Endothelial cell of umbilical vein (primary cell): ENCODE results near the gene USF2. TPM values are rescaled to one million over a fixed set of nuclear protein-coding genes. Genes with fewer than 3 reads are reported as not detected.

ENCODE experiments used
- BruUV-seq: library from RNA; stranded (reverse); fragments of 400-500 nt; replicated peaks from 2 replicates; lab custom pipeline; 2021; lab: Mats Ljungman, UMichigan
- CTCF ChIA-PET: fragments of 300-600, 350-600 bp; sonication (Branson Sonifier 250); formaldehyde crosslinking; loops from one replicate; lab custom pipeline; 2021; ENCODE audit warnings: antibody characterized with exemption, inconsistent platforms; lab: Charles Lee
- POLR2A ChIA-PET: fragments of 300-600, 350-600 bp; sonication (Branson Sonifier 250); formaldehyde crosslinking; loops from one replicate; lab custom pipeline; 2021; ENCODE audit warnings: antibody characterized with exemption, inconsistent platforms; lab: Charles Lee
- DNase-seq: peaks from one replicate; pipeline ENCODE4 v3.0.0-alpha.2; 2011; ENCODE audit warnings: low read depth, low spot score
- FAIRE-seq: peaks from 2 replicates; lab custom pipeline; 2011; peaks lifted over from hg19 to GRCh38; lab: Jason Lieb, UNC
- H2AFZ ChIP-seq: 2 replicates; pipeline ENCODE4 v1.6.0; 2012; ENCODE audit warnings: low read depth, low read length, control low read depth, inconsistent platforms
- H3K27ac ChIP-seq: 2 replicates; pipeline ENCODE4 v1.5.1; 2011; ENCODE audit warnings: low read depth, mild to moderate bottlenecking, control low read depth, low read length, moderate library complexity; ENCODE audit not compliant: insufficient read depth
- H3K27me3 ChIP-seq, 2 experiments: 2 replicates each; pipeline versions ENCODE4 v1.6.0 to v1.6.1; 2011; ENCODE audit warnings: low read length in 2 of 2, mixed read lengths in 1 of 2; ENCODE audit not compliant: control insufficient read depth in 2 of 2, insufficient read depth in 2 of 2
- H3K36me3 ChIP-seq, 2 experiments: 2 replicates in 1 of 2; 3 replicates in 1 of 2; pipeline ENCODE4 v1.5.1; 2011; ENCODE audit warnings: low read length in 2 of 2, mild to moderate bottlenecking in 1 of 2, moderate library complexity in 1 of 2; ENCODE audit not compliant: control insufficient read depth in 2 of 2, insufficient read depth in 2 of 2; ENCODE audit errors: extremely low read depth in 1 of 2
- H3K4me1 ChIP-seq: 3 replicates; pipeline ENCODE4 v1.5.1; 2011; ENCODE audit warnings: mild to moderate bottlenecking, low read length; ENCODE audit not compliant: control insufficient read depth, insufficient read depth; ENCODE audit errors: extremely low read depth
- H3K4me2 ChIP-seq: 2 replicates; pipeline ENCODE4 v1.6.1; 2011; ENCODE audit warnings: low read length, control low read depth, mixed read lengths; ENCODE audit not compliant: insufficient read depth
- H3K4me3 ChIP-seq, 3 experiments: fragments of 200-600 bp in 1 of 3; sonication (generic), shearing (Covaris generic) in 1 of 3; replicated peaks in 1 of 3; 2 replicates each; pipeline ENCODE4 v1.5.1; 2011 to 2016; ENCODE audit warnings: control low read depth in 3 of 3, low read length in 3 of 3, mild to moderate bottlenecking in 2 of 3, inconsistent platforms in 1 of 3, low read depth in 1 of 3, moderate library complexity in 1 of 3; ENCODE audit not compliant: insufficient read depth in 1 of 3
- H3K79me2 ChIP-seq: 2 replicates; pipeline ENCODE4 v1.6.0; 2012; ENCODE audit warnings: low read length, inconsistent platforms; ENCODE audit not compliant: control insufficient read depth, insufficient read depth
- H3K9ac ChIP-seq: replicated peaks from 2 replicates; pipeline ENCODE3; 2011; ENCODE audit warnings: low read length, control low read depth; ENCODE audit not compliant: insufficient read depth; ENCODE audit errors: extremely low read depth
- H3K9me1 ChIP-seq: replicated peaks from 3 replicates; pipeline ENCODE4 v1.6.0; 2011; ENCODE audit warnings: mild to moderate bottlenecking, low read length; ENCODE audit not compliant: control insufficient read depth, insufficient read depth; ENCODE audit errors: extremely low read depth
- H3K9me3 ChIP-seq: replicated peaks from 2 replicates; pipeline ENCODE4 v1.5.1; 2012; ENCODE audit warnings: low read length, inconsistent platforms; ENCODE audit not compliant: control insufficient read depth, insufficient read depth
- H4K20me1 ChIP-seq: replicated peaks from 2 replicates; pipeline ENCODE3; 2011; ENCODE audit warnings: mild to moderate bottlenecking, low read length; ENCODE audit not compliant: control insufficient read depth, insufficient read depth; ENCODE audit errors: extremely low read depth
- EZH2 ChIP-seq: IDR thresholded peaks from 2 replicates; pipeline ENCODE4 v1.6.1; 2012; ENCODE audit warnings: borderline replicate concordance, low read depth, mild to moderate bottlenecking, moderate library complexity, low read length, inconsistent platforms; ENCODE audit not compliant: severe bottlenecking
- FOS ChIP-seq: IDR thresholded peaks from 2 replicates; pipeline ENCODE4 v1.6.1; 2011; ENCODE audit warnings: mild to moderate bottlenecking, low read length, moderate library complexity, borderline replicate concordance; ENCODE audit not compliant: insufficient read depth
- GATA2 ChIP-seq: IDR thresholded peaks from 2 replicates; pipeline ENCODE4 v1.7.0; 2011; ENCODE audit warnings: low read depth, mild to moderate bottlenecking, moderate library complexity, mixed read lengths, low read length; ENCODE audit not compliant: insufficient read length, insufficient read depth
- MAX ChIP-seq: IDR thresholded peaks from 2 replicates; pipeline ENCODE4 v1.6.1; 2011; ENCODE audit not compliant: insufficient read depth, insufficient read length
- MYC ChIP-seq: IDR thresholded peaks from one replicate; pipeline ENCODE4 v1.6.1; 2011; ENCODE audit warnings: mild to moderate bottlenecking, low read depth, low read length
- POLR2A ChIP-seq: IDR thresholded peaks from 2 replicates; pipeline ENCODE4 v1.6.1; 2012; ENCODE audit warnings: low read depth, mild to moderate bottlenecking, control low read depth, low read length
- POLR2AphosphoS5 ChIP-seq: IDR thresholded peaks from 2 replicates; pipeline ENCODE4 v1.6.1; 2012; ENCODE audit warnings: low read depth, mild to moderate bottlenecking, control low read depth, low read length, moderate library complexity; ENCODE audit not compliant: insufficient read depth
- dilution Hi-C: fragments of 300-500 bp; cut with MboI; formaldehyde crosslinking; loops from one replicate; pipeline ENCODE4 v1.15.0; 2019; ENCODE audit warnings: low sequenced_read_pairs; ENCODE audit not compliant: extremely low pct_ligation_motif_present
- intact Hi-C: fragments of 100-400 bp; cut with micrococcal nuclease; formaldehyde crosslinking; loops from one replicate; pipeline ENCODE4 v1.10.0; 2022
- polyA plus RNA-seq, 4 experiments: library from polyadenylated mRNA; depleted of rRNA in 3 of 4; stranded (reverse) in 3 of 4; unstranded in 1 of 4; fragments of >200 nt; gene quantifications; 2 replicates each; pipeline versions ENCODE4 v1.2.1 to v1.2.3, GENCODE V29; 2011 to 2012; ENCODE audit warnings: missing spikeins in 1 of 4
- total RNA-seq: library from RNA; stranded (reverse); gene quantifications from 2 replicates; pipeline ENCODE4 v1.2.3, GENCODE V29; 2021
- TF ChIP-seq, protein P1 (sequence below), 2 donors: IDR thresholded peaks; 1 replicate in 1 of 2; 2 replicates in 1 of 2; pipeline ENCODE4 v1.5.1; 2011; ENCODE audit warnings: low read length in 2 of 2, mild to moderate bottlenecking in 2 of 2, moderate library complexity in 2 of 2, control low read depth in 1 of 2, inconsistent platforms in 1 of 2, low read depth in 1 of 2; ENCODE audit not compliant: insufficient read depth in 1 of 2; ENCODE audit errors: extremely low read depth in 1 of 2

The USF2 gene
- total and polyA plus RNA-seq, 2 donors (not counting 3 experiments of a cell fraction or from before 2014, with no cell fraction given) = 75.0 to 76.8 TPM

DNA sequence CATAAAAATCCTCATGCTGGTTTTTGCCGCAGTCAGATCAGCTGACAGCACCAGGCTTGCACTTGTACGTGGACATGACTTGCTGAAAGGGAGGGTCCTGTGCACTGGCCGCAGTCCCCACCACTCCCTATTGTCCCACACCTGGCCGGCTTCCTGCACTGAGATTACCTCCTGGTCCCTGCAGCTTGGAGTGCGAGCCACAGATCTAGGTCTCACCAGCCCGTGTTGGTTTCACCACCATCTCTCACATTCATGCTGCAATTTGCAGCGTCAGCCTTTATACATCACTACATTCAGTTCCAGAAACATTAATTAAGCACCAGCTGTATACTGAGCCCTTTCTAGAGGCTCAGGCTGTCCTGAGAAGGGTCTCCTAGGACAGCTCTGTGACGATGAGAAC is 45.3 kb downstream of the USF2 start:
- ChIA-PET POLR2A (no interaction called here), CTCF (interaction anchor here (1.0 to 2.1 kb wide), 2 partner anchors 10 to 39 kb away, joined by 4 read pairs; no protein-coding TSS in a partner anchor)
- Histone ChIP-seq H3K9me1 (no peaks in the 10 kb centered on the region), H3K9me3 (no peaks in the 10 kb centered on the region), H2AFZ (no peak overlapping the region), H3K36me3 (no peaks in the 10 kb centered on the region), H3K79me2 (no peaks in the 10 kb centered on the region), H3K4me2 (no peak overlapping the region), H3K4me1 (peaks cover 5% of the 10 kb centered on the region), H4K20me1 (no peaks in the 10 kb centered on the region), H3K27me3 (no peaks in the 10 kb centered on the region), H3K4me3 (no peak overlapping the region), H3K27ac (no peak overlapping the region), H3K9ac (no peak overlapping the region)
- TF ChIP-seq POLR2AphosphoS5 = no peak
- TF ChIP-seq GATA2 = no peak
- TF ChIP-seq MYC = no peak
- no peak for TF ChIP-seq FOS
- TF ChIP-seq EZH2 = no peak
- TF ChIP-seq POLR2A = no peak
- TF ChIP-seq MAX = no peak
- TF ChIP-seq, protein P1, sequence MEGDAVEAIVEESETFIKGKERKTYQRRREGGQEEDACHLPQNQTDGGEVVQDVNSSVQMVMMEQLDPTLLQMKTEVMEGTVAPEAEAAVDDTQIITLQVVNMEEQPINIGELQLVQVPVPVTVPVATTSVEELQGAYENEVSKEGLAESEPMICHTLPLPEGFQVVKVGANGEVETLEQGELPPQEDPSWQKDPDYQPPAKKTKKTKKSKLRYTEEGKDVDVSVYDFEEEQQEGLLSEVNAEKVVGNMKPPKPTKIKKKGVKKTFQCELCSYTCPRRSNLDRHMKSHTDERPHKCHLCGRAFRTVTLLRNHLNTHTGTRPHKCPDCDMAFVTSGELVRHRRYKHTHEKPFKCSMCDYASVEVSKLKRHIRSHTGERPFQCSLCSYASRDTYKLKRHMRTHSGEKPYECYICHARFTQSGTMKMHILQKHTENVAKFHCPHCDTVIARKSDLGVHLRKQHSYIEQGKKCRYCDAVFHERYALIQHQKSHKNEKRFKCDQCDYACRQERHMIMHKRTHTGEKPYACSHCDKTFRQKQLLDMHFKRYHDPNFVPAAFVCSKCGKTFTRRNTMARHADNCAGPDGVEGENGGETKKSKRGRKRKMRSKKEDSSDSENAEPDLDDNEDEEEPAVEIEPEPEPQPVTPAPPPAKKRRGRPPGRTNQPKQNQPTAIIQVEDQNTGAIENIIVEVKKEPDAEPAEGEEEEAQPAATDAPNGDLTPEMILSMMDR (IDR thresholded peaks at IDR 0.05; ENCODE audit: extremely low read depth in 1 of 2, insufficient read depth in 1 of 2, low read depth in 1 of 2, low read length in 2 of 2) = no peak
- intact Hi-C loops (no loop called here), dilution Hi-C loops (no loop called here)
- no peak for FAIRE-seq
- DNase-seq = no peak
- no TSS peak for BruUV-seq
